Suprapubic skin (tissue), 4 donors: ENCODE data around the gene DDO. TPM values are rescaled to one million over a fixed set of nuclear protein-coding genes. Genes with fewer than 3 reads are reported as not detected.
"Not testable (repeated sequence)": the region's sequence is repeated elsewhere in the genome, so short reads cannot be mapped to it uniquely, and the experiment has no call there.

ENCODE experiments used
- DNase-seq, 2 donors: peaks; one replicate each; pipeline ENCODE4 v3.0.0-alpha.2; 2019; ENCODE audit warnings: low spot score in 2 of 2
- H3K27ac ChIP-seq: fragments of 200-600 bp; sonication (generic); one replicate; pipeline ENCODE4 v1.5.1; 2019
- H3K27me3 ChIP-seq: fragments of 200-600 bp; sonication (generic); one replicate; pipeline ENCODE4 v1.5.1; 2019
- H3K36me3 ChIP-seq: fragments of 200-600 bp; sonication (generic); one replicate; pipeline ENCODE4 v1.5.1; 2019
- H3K4me1 ChIP-seq: fragments of 200-600 bp; sonication (generic); one replicate; pipeline ENCODE4 v1.5.1; 2019
- H3K4me3 ChIP-seq: fragments of 200-600 bp; sonication (generic); one replicate; pipeline ENCODE4 v1.5.1; 2019; ENCODE audit warnings: mild to moderate bottlenecking
- H3K9me3 ChIP-seq: fragments of 200-600 bp; sonication (generic); one replicate; pipeline ENCODE4 v1.5.1; 2019
- CTCF ChIP-seq, 2 donors: fragments of 200-600 bp in 1 of 2; fragments of 450-650 bp in 1 of 2; sonication (generic) in 1 of 2; IDR thresholded peaks; one replicate each; pipeline ENCODE4 v1.5.1; 2016 to 2019; ENCODE audit warnings: antibody characterized with exemption in 2 of 2, mild to moderate bottlenecking in 1 of 2, moderate library complexity in 1 of 2
- EP300 ChIP-seq: sonication (generic); formaldehyde crosslinking; IDR thresholded peaks from one replicate; pipeline ENCODE4 v1.6.1; 2017; ENCODE audit warnings: antibody characterized with exemption
- POLR2A ChIP-seq, 2 donors: fragments of 450-650 bp; IDR thresholded peaks; one replicate each; pipeline ENCODE4 v1.6.1; 2017; ENCODE audit warnings: antibody characterized with exemption in 2 of 2, mild to moderate bottlenecking in 2 of 2, moderate library complexity in 2 of 2
- POLR2AphosphoS5 ChIP-seq, 3 donors: sonication (generic); formaldehyde crosslinking; IDR thresholded peaks; one replicate each; pipeline ENCODE4 v1.6.1; 2017; ENCODE audit warnings: antibody characterized with exemption in 3 of 3
- WGBS: methylation state at CpG from one replicate; pipeline ENCODE4 v1.1.5; 2018; 5-methylcytosine and 5-hydroxymethylcytosine counted together
- total RNA-seq, 4 donors: library from RNA; depleted of rRNA; stranded (reverse); fragments of >200 nt; gene quantifications; one replicate each; pipeline ENCODE4 v1.1.0, GENCODE V29; 2016

DDO gene
- total RNA-seq, 4 donors from 2014 or later: 0.81 to 1.1 TPM; not detected in 2

- no peak for DNase-seq
- WGBS: 74% methylated on average over 4 of the region's 4 CpGs
- Histone ChIP-seq H3K4me1 (peaks cover 16% of the 10 kb centered on the region), H3K27me3 (peaks cover 19% of the 10 kb centered on the region), H3K9me3 (no peaks in the 10 kb centered on the region), H3K27ac (peak overlapping the region; percentile 51), H3K36me3 (no peaks in the 10 kb centered on the region), H3K4me3 (no peak overlapping the region)
- TF ChIP-seq EP300: no peak
- TF ChIP-seq POLR2AphosphoS5 (IDR thresholded peaks at IDR 0.05): no peak
Observed at GRCh38 chr6:110353457-110354001, 61.8 kb downstream of the DDO start.

GRCh38 chr6:110352563-110353262 is 62.7 kb downstream of the DDO start:
- no peak for DNase-seq
- Histone ChIP-seq H3K27ac (peak overlapping the region; percentile 51), H3K4me1 (peaks cover 10% of the 10 kb centered on the region), H3K36me3 (no peaks in the 10 kb centered on the region), H3K4me3 (no peak overlapping the region), H3K9me3 (no peaks in the 10 kb centered on the region), H3K27me3 (peaks cover 12% of the 10 kb centered on the region)
- TF ChIP-seq EP300: no peak
- TF ChIP-seq CTCF (IDR thresholded peaks at IDR 0.05): no peak
- no peak for TF ChIP-seq POLR2A (IDR thresholded peaks at IDR 0.05)
- no peak for TF ChIP-seq POLR2AphosphoS5 (IDR thresholded peaks at IDR 0.05)
- WGBS: 61% methylated on average over 7 of the region's 7 CpGs

GRCh38 chr6:110351986-110352385 is 63.4 kb downstream of the DDO start:
- Histone ChIP-seq H3K4me3 (no peak overlapping the region), H3K9me3 (no peaks in the 10 kb centered on the region), H3K4me1 (peaks cover 3% of the 10 kb centered on the region), H3K36me3 (no peaks in the 10 kb centered on the region), H3K27ac (no peak overlapping the region), H3K27me3 (peaks cover 5% of the 10 kb centered on the region)
- WGBS: 78% methylated on average over 4 of the region's 4 CpGs
- no peak for DNase-seq
- no peak for TF ChIP-seq POLR2A (IDR thresholded peaks at IDR 0.05)
- TF ChIP-seq POLR2AphosphoS5 (IDR thresholded peaks at IDR 0.05): no peak
- TF ChIP-seq CTCF (IDR thresholded peaks at IDR 0.05): no peak
- TF ChIP-seq EP300: no peak

- Histone ChIP-seq H3K4me1 (no peaks in the 10 kb centered on the region), H3K36me3 (no peaks in the 10 kb centered on the region), H3K27me3 (peaks cover under 1% of the 10 kb centered on the region), H3K27ac (no peak overlapping the region), H3K9me3 (no peaks in the 10 kb centered on the region), H3K4me3 (no peak overlapping the region)
- 84% methylated on average over 3 of the region's 3 CpGs for WGBS
- DNase-seq: no peak
- TF ChIP-seq EP300 (no peak), POLR2A (IDR thresholded peaks at IDR 0.05) (no peak), CTCF (IDR thresholded peaks at IDR 0.05) (no peak), POLR2AphosphoS5 (IDR thresholded peaks at IDR 0.05) (no peak)
Observed at GRCh38 chr6:110351546-110351945, 63.8 kb downstream of the DDO start.

GRCh38 chr6:110350593-110350992 is 64.8 kb downstream of the DDO start:
- WGBS: 92% methylated on average over 7 of the region's 7 CpGs
- not testable (repeated sequence) for H3K27ac ChIP-seq, H3K36me3 ChIP-seq, H3K4me1 ChIP-seq, H3K27me3 ChIP-seq, H3K4me3 ChIP-seq, H3K9me3 ChIP-seq, DNase-seq

GRCh38 chr6:110348961-110349690 is 66.2 kb downstream of the DDO start:
- no peaks in the 10 kb centered on the region for H3K9me3 ChIP-seq
- 83% methylated on average over 11 of the region's 11 CpGs for WGBS
- no peaks in the 10 kb centered on the region for H3K36me3 ChIP-seq
- no peaks in the 10 kb centered on the region for H3K4me1 ChIP-seq
- H3K4me3 ChIP-seq: no peak overlapping the region
- no peak for DNase-seq
- TF ChIP-seq CTCF (IDR thresholded peaks at IDR 0.05) (no peak), POLR2A (IDR thresholded peaks at IDR 0.05) (no peak), POLR2AphosphoS5 (IDR thresholded peaks at IDR 0.05) (no peak), EP300 (no peak)
- H3K27ac ChIP-seq: no peak overlapping the region
- no peaks in the 10 kb centered on the region for H3K27me3 ChIP-seq
